HG02885 (cell line): Measurements from ENCODE around the gene MRPL9.

Experiments used
- ATAC-seq: cut with Tn5 transposase; IDR thresholded peaks from one replicate; pipeline ENCODE4 v1.9.1; 2021; ENCODE audit warnings: mild to moderate bottlenecking; ENCODE audit not compliant: unreplicated experiment, poor library complexity

Gene MRPL9

GRCh38 chr1:151762941-151763921 is at the start of gene MRPL9:
Gene MRPL9 (minus strand): TSS chr1:151763496. CDS start chr1:151763479, 17 bp downstream.
- peak; percentile 92 for ATAC-seq

- no peak for ATAC-seq
Measured at GRCh38 chr1:151811181-151811580, 47.9 kb upstream of the MRPL9 start.

GRCh38 chr1:151809985-151810556 is 46.8 kb upstream of the MRPL9 start:
- ATAC-seq: no peak

GRCh38 chr1:151809290-151809984 is 46.1 kb upstream of the MRPL9 start:
- ATAC-seq: no peak

- no peak for ATAC-seq
Measured at GRCh38 chr1:151807766-151808165, 44.5 kb upstream of the MRPL9 start.

GRCh38 chr1:151807131-151807530 is 43.8 kb upstream of the MRPL9 start:
- ATAC-seq: no peak

GRCh38 chr1:151806170-151806569 is 42.9 kb upstream of the MRPL9 start:
- ATAC-seq: no peak

- ATAC-seq: no peak
Measured at GRCh38 chr1:151805066-151805820, 41.9 kb upstream of the MRPL9 start, which contains the start of gene LINGO4. Gene LINGO4 (minus strand): TSS chr1:151805419. CDS start chr1:151802704, 2,715 bp downstream.

- no peak for ATAC-seq
Measured at GRCh38 chr1:151803915-151804314, 40.6 kb upstream of the MRPL9 start.

GRCh38 chr1:151803164-151803563 is 39.9 kb upstream of the MRPL9 start:
- no peak for ATAC-seq

- ATAC-seq: no peak
Measured at GRCh38 chr1:151802372-151802771, 39.1 kb upstream of the MRPL9 start.

- ATAC-seq: no peak
Measured at GRCh38 chr1:151801846-151802245, 38.5 kb upstream of the MRPL9 start.

- no peak for ATAC-seq
Measured at GRCh38 chr1:151801310-151801820, 38.1 kb upstream of the MRPL9 start.

GRCh38 chr1:151800830-151801229 is 37.5 kb upstream of the MRPL9 start:
- ATAC-seq: no peak

- no peak for ATAC-seq
Measured at GRCh38 chr1:151799179-151800022, 36.1 kb upstream of the MRPL9 start.

- ATAC-seq: no peak
Measured at GRCh38 chr1:151798571-151798970, 35.3 kb upstream of the MRPL9 start.

- no peak for ATAC-seq
Measured at GRCh38 chr1:151790940-151791651, 27.8 kb upstream of the MRPL9 start.
